ENCODE measurements around the gene F2R. TPM values are rescaled to one million over a fixed set of nuclear protein-coding genes. Genes with fewer than 3 reads are reported as not detected.

F2R gene
- total RNA-seq: 25.1 and 28.7 TPM in 2 replicates
- long read RNA-seq, transcript F2R-201 (2 exons, 3,821 nt): major isoform, 107 of 117 reads
- long read RNA-seq, partial matches to known transcripts: 0 of 117 reads
- long read RNA-seq, other reads (novel, unspliced or antisense): 10 of 117 reads

- Mint-ChIP-seq H3K4me3 (ENCODE audit: low read depth) (peak within 1 kb of the TSS; percentile 81), H3K9me3 (ENCODE audit: low read depth) (no peaks in the 10 kb centered on the region), H3K4me1 (ENCODE audit: low read depth) (peaks cover 14% of the 10 kb centered on the region), H3K36me3 (ENCODE audit: insufficient read depth) (peaks cover 3% of the 10 kb centered on the region), H3K27me3 (peaks cover 23% of the 10 kb centered on the region), H3K27ac (peak within 1 kb of the TSS; percentile 79)
- DNase-seq (ENCODE audit: low spot score, unreplicated experiment): peak; percentile 62
- peak; percentile 83 for TF ChIP-seq CTCF (IDR thresholded peaks at IDR 0.05; ENCODE audit: unreplicated experiment)
These were observed at the start of gene F2R for GRCh38 chr5:76715736-76716455. Gene F2R, plus strand, starts transcription at chr5:76716126. Its CDS starts 182 bp downstream, at chr5:76716308.

- H3K4me3 Mint-ChIP-seq (ENCODE audit: low read depth): no peak overlapping the region
- no peak for DNase-seq (ENCODE audit: low spot score, unreplicated experiment)
- no peaks in the 10 kb centered on the region for H3K9me3 Mint-ChIP-seq (ENCODE audit: low read depth)
- H3K27me3 Mint-ChIP-seq: no peaks in the 10 kb centered on the region
- no peak for TF ChIP-seq CTCF (IDR thresholded peaks at IDR 0.05; ENCODE audit: unreplicated experiment)
- H3K36me3 Mint-ChIP-seq (ENCODE audit: insufficient read depth): peaks cover 8% of the 10 kb centered on the region
- H3K27ac Mint-ChIP-seq: peak overlapping the region; percentile 62
- H3K4me1 Mint-ChIP-seq (ENCODE audit: low read depth): peaks cover 10% of the 10 kb centered on the region
These were observed 48.4 kb upstream of the F2R start for GRCh38 chr5:76667495-76667894.

GRCh38 chr5:76669245-76669644, 46.7 kb upstream of the F2R start:
- Mint-ChIP-seq H3K27me3 (no peaks in the 10 kb centered on the region), H3K4me1 (ENCODE audit: low read depth) (peaks cover 9% of the 10 kb centered on the region), H3K4me3 (ENCODE audit: low read depth) (no peak overlapping the region), H3K36me3 (ENCODE audit: insufficient read depth) (peaks cover 8% of the 10 kb centered on the region), H3K9me3 (ENCODE audit: low read depth) (no peaks in the 10 kb centered on the region), H3K27ac (no peak overlapping the region)
- TF ChIP-seq CTCF (IDR thresholded peaks at IDR 0.05; ENCODE audit: unreplicated experiment): no peak
- no peak for DNase-seq (ENCODE audit: low spot score, unreplicated experiment)

- no peak overlapping the region for H3K4me3 Mint-ChIP-seq (ENCODE audit: low read depth)
- no peak for DNase-seq (ENCODE audit: low spot score, unreplicated experiment)
- H3K36me3 Mint-ChIP-seq (ENCODE audit: insufficient read depth): peaks cover 8% of the 10 kb centered on the region
- H3K27me3 Mint-ChIP-seq: no peaks in the 10 kb centered on the region
- no peak overlapping the region for H3K27ac Mint-ChIP-seq
- H3K4me1 Mint-ChIP-seq (ENCODE audit: low read depth): peaks cover 13% of the 10 kb centered on the region
- no peaks in the 10 kb centered on the region for H3K9me3 Mint-ChIP-seq (ENCODE audit: low read depth)
- TF ChIP-seq CTCF (IDR thresholded peaks at IDR 0.05; ENCODE audit: unreplicated experiment): no peak
These were observed 45.4 kb upstream of the F2R start for GRCh38 chr5:76670508-76670907.

- H3K9me3 Mint-ChIP-seq (ENCODE audit: low read depth): no peaks in the 10 kb centered on the region
- no peak overlapping the region for H3K27ac Mint-ChIP-seq
- no peak for DNase-seq (ENCODE audit: low spot score, unreplicated experiment)
- H3K27me3 Mint-ChIP-seq: no peaks in the 10 kb centered on the region
- no peak overlapping the region for H3K4me3 Mint-ChIP-seq (ENCODE audit: low read depth)
- peaks cover 6% of the 10 kb centered on the region for H3K36me3 Mint-ChIP-seq (ENCODE audit: insufficient read depth)
- no peak for TF ChIP-seq CTCF (IDR thresholded peaks at IDR 0.05; ENCODE audit: unreplicated experiment)
- H3K4me1 Mint-ChIP-seq (ENCODE audit: low read depth): peaks cover 10% of the 10 kb centered on the region
These were observed 43.7 kb upstream of the F2R start for GRCh38 chr5:76672242-76672641.

All from progenitor cell of endocrine pancreas (in vitro differentiated cells).